ENCODE data around the gene CFAP97D1. TPM values are rescaled to one million over a fixed set of nuclear protein-coding genes. Genes with fewer than 3 reads are reported as not detected.

Gene CFAP97D1
- total RNA-seq, 4 donors from 2014 or later: 0.19 TPM; not detected in 3

- intact Hi-C loops (cut with DNase I): no loop called here
- Histone ChIP-seq H3K36me3 (no peaks in the 10 kb centered on the region), H3K4me1 (peaks cover 9 to 11% (median 10%) of the 10 kb centered on the region in 4 donors), H3K27me3 (peaks cover 0 to 81% (median 12%) of the 10 kb centered on the region in 4 donors), H3K4me3 (no peak overlapping the region), H3K27ac (replicated peaks in 1 of 4) (no peak overlapping the region), H3K9me3 (no peaks in the 10 kb centered on the region)
- 69% methylated on average over 5 of the region's 5 CpGs for WGBS
- TF ChIP-seq EP300 (IDR thresholded peaks at IDR 0.05): no peak
- DNase-seq (ENCODE audit: extremely low spot score): no peak
Observed at GRCh38 chr17:43753493-43754129, 26.6 kb upstream of the CFAP97D1 start.

- intact Hi-C loops (cut with DNase I): no loop called here
- no peaks in the 10 kb centered on the region for H3K36me3 ChIP-seq
- no peak for TF ChIP-seq CTCF (IDR thresholded peaks at IDR 0.05)
- TF ChIP-seq EP300 (IDR thresholded peaks at IDR 0.05): no peak
- TF ChIP-seq POLR2A (IDR thresholded peaks at IDR 0.05; ENCODE audit: low read depth): no peak
- TF ChIP-seq POLR2AphosphoS5 (IDR thresholded peaks at IDR 0.05): no peak
- 59% methylated on average over 11 of the region's 21 CpGs for WGBS
- no peaks in the 10 kb centered on the region for H3K9me3 ChIP-seq
- H3K4me3 ChIP-seq: peak overlapping the region; percentile 6 to 36 (median 32)
- peaks cover 0 to 79% (median 12%) of the 10 kb centered on the region in 4 donors for H3K27me3 ChIP-seq
- H3K27ac ChIP-seq (replicated peaks in 1 of 4): no peak overlapping the region
- peaks cover 9 to 11% (median 10%) of the 10 kb centered on the region in 4 donors for H3K4me1 ChIP-seq
- no peak for DNase-seq (ENCODE audit: extremely low spot score)
Observed at GRCh38 chr17:43754947-43755346, 25.3 kb upstream of the CFAP97D1 start.

GRCh38 chr17:43755389-43755875 lies 24.8 kb upstream of the CFAP97D1 start:
- no peak for DNase-seq (ENCODE audit: extremely low spot score)
- peaks cover 9 to 11% (median 10%) of the 10 kb centered on the region in 4 donors for H3K4me1 ChIP-seq
- no peaks in the 10 kb centered on the region for H3K36me3 ChIP-seq
- intact Hi-C loops (cut with DNase I): no loop called here
- TF ChIP-seq CTCF (IDR thresholded peaks at IDR 0.05) (no peak), EP300 (IDR thresholded peaks at IDR 0.05) (no peak), POLR2AphosphoS5 (IDR thresholded peaks at IDR 0.05) (no peak), POLR2A (IDR thresholded peaks at IDR 0.05; ENCODE audit: low read depth) (no peak)
- no peaks in the 10 kb centered on the region for H3K9me3 ChIP-seq
- H3K27ac ChIP-seq (replicated peaks in 1 of 4): no peak overlapping the region
- WGBS: 20% methylated on average over 1 of the region's 60 CpGs
- peak overlapping the region; percentile 6 to 36 (median 32) for H3K4me3 ChIP-seq
- H3K27me3 ChIP-seq: peaks cover 0 to 74% (median 12%) of the 10 kb centered on the region in 4 donors

DNA sequence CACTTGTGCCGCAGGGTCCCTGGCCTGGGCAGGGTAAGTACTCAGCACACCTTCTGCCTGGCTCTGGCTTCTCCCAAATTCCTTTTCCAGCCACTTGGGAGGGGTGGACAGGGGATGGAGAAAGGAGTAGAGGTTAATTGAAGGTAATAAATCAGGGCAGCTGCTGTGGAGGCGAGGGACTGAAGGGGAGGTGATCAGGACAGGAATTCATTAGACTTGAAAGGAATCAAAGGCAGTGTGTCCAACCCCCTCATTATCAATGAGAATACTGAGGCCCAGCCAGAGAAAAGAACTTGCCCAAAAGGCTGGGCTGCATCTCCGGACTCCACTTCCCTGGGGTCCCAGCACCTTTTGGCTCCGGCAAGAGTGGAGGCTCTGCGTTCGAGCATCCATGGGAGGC lies 24.0 kb upstream of the CFAP97D1 start:
- no peak overlapping the region for H3K4me3 ChIP-seq
- TF ChIP-seq POLR2AphosphoS5 (IDR thresholded peaks at IDR 0.05) (no peak), EP300 (IDR thresholded peaks at IDR 0.05) (no peak)
- no peaks in the 10 kb centered on the region for H3K36me3 ChIP-seq
- H3K27ac ChIP-seq (replicated peaks in 1 of 4): no peak overlapping the region
- intact Hi-C loops (cut with DNase I): no loop called here
- H3K27me3 ChIP-seq: peaks cover 0 to 67% (median 12%) of the 10 kb centered on the region in 4 donors
- no peaks in the 10 kb centered on the region for H3K9me3 ChIP-seq
- WGBS: 93% methylated on average over 6 of the region's 6 CpGs
- H3K4me1 ChIP-seq: peaks cover 9 to 17% (median 17%) of the 10 kb centered on the region in 4 donors
- no peak for DNase-seq (ENCODE audit: extremely low spot score)

DNA sequence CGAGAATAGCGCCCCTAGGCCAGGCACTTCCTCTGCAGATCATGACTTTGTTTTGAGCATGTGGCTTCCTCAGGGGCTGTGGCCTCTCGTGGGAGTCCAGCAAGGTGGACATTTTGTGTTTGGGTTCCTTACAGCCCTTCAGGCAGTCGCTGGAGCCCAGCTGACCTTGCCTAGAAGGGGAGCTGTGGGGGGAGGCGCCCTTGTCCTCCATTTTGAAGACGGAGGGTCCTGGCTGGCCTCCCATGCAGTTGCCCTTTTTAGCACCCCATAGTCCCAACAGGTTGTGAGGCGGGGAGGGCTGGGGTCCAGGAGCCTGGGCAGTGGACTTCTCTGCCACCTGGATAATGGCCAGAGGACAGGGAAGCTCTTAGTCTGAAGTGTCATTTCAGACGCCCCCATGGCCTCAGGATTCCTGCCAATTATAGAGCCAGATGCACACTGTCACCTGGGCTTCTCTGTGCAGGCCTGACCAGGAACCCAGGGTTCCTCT lies 23.0 kb upstream of the CFAP97D1 start:
- H3K27me3 ChIP-seq: peaks cover 0 to 57% (median 12%) of the 10 kb centered on the region in 4 donors
- DNase-seq (ENCODE audit: extremely low spot score): no peak
- H3K9me3 ChIP-seq: no peaks in the 10 kb centered on the region
- no peak overlapping the region for H3K27ac ChIP-seq (replicated peaks in 1 of 4)
- H3K4me3 ChIP-seq: no peak overlapping the region
- 80% methylated on average over 3 of the region's 8 CpGs for WGBS
- TF ChIP-seq CTCF (IDR thresholded peaks at IDR 0.05): no peak
- TF ChIP-seq POLR2A (IDR thresholded peaks at IDR 0.05; ENCODE audit: low read depth): no peak
- TF ChIP-seq POLR2AphosphoS5 (IDR thresholded peaks at IDR 0.05): no peak
- no peak for TF ChIP-seq EP300 (IDR thresholded peaks at IDR 0.05)
- H3K36me3 ChIP-seq: no peaks in the 10 kb centered on the region
- intact Hi-C loops (cut with DNase I): no loop called here
- peaks cover 9 to 17% (median 17%) of the 10 kb centered on the region in 4 donors for H3K4me1 ChIP-seq
